ENCODE measurements around the gene ASB10.

Gene ASB10

DNA sequence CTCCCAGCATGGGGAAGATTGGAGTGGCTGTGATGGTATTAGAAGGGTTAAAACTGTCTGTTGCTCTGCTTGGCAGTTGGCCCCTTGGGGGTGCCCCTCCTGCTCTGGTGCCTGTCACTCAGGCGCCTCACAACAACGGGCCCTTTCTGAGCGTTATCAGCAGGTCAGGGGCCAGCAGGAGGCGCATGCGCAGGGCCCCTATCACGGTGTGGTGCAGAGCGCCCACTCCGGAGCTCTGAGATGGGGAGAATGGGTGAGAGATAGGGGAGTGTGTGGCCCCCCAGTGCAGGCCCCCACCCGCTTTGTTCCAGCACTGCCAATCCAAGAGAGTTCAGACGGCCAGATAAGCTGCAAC, 44.4 kb downstream of the ASB10 start:
- H3K4me3 ChIP-seq (ENCODE audit: low read length), result no peak overlapping the region
- H3K4me1 ChIP-seq (ENCODE audit: low read length), result no peaks in the 10 kb centered on the region
- no peak overlapping the region for H3K4me2 ChIP-seq (ENCODE audit: low read length)
- no peak overlapping the region for H3K9ac ChIP-seq (ENCODE audit: low read length)
- H3K27ac ChIP-seq (ENCODE audit: low read length), result no peak overlapping the region
- H3K79me2 ChIP-seq (ENCODE audit: low read length), result no peaks in the 10 kb centered on the region
- H3K27me3 ChIP-seq (ENCODE audit: low read depth, low read length), result no peaks in the 10 kb centered on the region
- H3K9me3 ChIP-seq (ENCODE audit: insufficient read depth, low read length), result no peaks in the 10 kb centered on the region
- TF ChIP-seq, protein P1, sequence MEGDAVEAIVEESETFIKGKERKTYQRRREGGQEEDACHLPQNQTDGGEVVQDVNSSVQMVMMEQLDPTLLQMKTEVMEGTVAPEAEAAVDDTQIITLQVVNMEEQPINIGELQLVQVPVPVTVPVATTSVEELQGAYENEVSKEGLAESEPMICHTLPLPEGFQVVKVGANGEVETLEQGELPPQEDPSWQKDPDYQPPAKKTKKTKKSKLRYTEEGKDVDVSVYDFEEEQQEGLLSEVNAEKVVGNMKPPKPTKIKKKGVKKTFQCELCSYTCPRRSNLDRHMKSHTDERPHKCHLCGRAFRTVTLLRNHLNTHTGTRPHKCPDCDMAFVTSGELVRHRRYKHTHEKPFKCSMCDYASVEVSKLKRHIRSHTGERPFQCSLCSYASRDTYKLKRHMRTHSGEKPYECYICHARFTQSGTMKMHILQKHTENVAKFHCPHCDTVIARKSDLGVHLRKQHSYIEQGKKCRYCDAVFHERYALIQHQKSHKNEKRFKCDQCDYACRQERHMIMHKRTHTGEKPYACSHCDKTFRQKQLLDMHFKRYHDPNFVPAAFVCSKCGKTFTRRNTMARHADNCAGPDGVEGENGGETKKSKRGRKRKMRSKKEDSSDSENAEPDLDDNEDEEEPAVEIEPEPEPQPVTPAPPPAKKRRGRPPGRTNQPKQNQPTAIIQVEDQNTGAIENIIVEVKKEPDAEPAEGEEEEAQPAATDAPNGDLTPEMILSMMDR (IDR thresholded peaks at IDR 0.05; ENCODE audit: low read depth, low read length), result no peak
- TF ChIP-seq EZH2phosphoT487 (IDR thresholded peaks at IDR 0.05; ENCODE audit: low read depth), result no peak
- H2AFZ ChIP-seq (ENCODE audit: low read depth, low read length), result no peak overlapping the region
- H3K36me3 ChIP-seq (replicated peaks; ENCODE audit: low read depth, low read length), result peaks cover 7% of the 10 kb centered on the region
- no peaks in the 10 kb centered on the region; the same call in 1 of the 2 replicates for H4K20me1 ChIP-seq (ENCODE audit: insufficient read depth, low read length)

DNA sequence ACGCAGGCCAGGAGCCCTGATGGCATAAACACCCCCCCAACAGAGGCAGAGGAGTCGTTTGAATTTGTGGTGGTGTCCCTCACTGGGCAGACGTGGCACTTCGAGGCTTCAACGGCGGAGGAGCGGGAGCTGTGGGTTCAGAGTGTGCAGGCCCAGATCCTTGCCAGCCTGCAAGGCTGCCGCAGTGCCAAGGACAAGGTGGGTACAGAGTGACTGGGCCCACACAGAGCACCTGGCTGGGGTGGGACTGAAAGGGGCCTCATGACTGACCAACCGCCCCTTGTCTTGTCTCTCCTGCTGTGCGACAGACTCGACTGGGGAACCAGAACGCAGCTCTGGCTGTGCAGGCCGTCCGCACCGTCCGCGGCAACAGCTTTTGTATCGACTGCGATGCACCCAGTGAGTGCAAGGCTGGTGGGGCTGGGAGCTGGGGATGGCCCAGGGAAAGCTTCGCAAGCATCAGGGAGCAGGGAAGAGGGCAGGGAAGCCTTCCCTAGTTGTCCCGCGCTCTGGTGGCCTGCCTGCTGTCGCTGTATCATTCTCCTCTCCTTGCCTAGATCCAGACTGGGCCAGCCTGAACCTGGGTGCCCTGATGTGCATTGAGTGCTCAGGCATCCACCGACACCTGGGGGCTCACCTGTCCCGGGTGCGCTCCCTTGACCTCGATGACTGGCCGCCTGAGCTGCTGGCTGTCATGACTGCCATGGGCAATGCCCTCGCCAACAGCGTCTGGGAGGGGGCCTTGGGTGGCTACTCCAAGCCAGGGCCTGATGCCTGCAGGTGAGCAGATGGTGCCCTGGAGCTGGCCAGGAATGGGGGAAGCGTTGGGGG, 45.0 kb downstream of the ASB10 start:
- Histone ChIP-seq H3K79me2 (ENCODE audit: low read length) (no peaks in the 10 kb centered on the region), H3K27me3 (ENCODE audit: low read depth, low read length) (no peaks in the 10 kb centered on the region), H3K4me3 (ENCODE audit: low read length) (no peak overlapping the region), H3K4me2 (ENCODE audit: low read length) (no peak overlapping the region), H3K27ac (ENCODE audit: low read length) (no peak overlapping the region), H3K9me3 (ENCODE audit: insufficient read depth, low read length) (no peaks in the 10 kb centered on the region), H2AFZ (ENCODE audit: low read depth, low read length) (no peak overlapping the region), H3K36me3 (replicated peaks; ENCODE audit: low read depth, low read length) (peaks cover 7% of the 10 kb centered on the region), H3K4me1 (ENCODE audit: low read length) (no peaks in the 10 kb centered on the region), H3K9ac (ENCODE audit: low read length) (no peak overlapping the region), H4K20me1 (ENCODE audit: insufficient read depth, low read length) (no peaks in the 10 kb centered on the region; the same call in 1 of the 2 replicates)
- TF ChIP-seq, protein P1 (IDR thresholded peaks at IDR 0.05; ENCODE audit: low read depth, low read length), result no peak
- no peak for TF ChIP-seq EZH2phosphoT487 (IDR thresholded peaks at IDR 0.05; ENCODE audit: low read depth)

DNA sequence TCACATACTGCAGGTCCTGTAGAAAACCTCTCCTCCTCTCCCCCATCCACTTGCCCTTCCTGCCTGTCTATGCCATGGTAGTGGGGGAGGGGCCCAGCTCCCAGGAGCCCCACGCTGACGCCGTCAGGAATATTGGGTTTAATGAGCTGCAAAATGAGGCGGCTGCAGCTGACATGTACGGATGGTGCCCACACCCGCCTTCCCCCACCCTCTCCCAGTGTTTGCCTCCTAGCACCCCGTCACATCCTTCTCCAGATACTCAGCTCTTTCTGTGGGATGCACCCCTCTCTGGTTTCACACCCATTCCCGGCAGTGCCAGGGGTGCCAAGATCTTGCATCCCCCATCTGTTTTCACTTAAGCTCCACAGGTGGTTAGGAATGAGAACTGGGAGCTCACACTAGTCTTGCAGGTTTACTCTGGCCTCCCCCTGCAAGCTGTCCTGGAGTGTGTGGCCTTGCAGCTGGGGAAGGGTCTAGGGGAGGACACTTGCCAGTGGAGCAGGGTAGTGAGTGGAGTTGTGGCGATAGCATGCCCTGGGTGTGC, 45.7 kb downstream of the ASB10 start:
- TF ChIP-seq EZH2phosphoT487 (IDR thresholded peaks at IDR 0.05; ENCODE audit: low read depth), result no peak
- TF ChIP-seq, protein P1 (IDR thresholded peaks at IDR 0.05; ENCODE audit: low read depth, low read length), result no peak
- H3K4me2 ChIP-seq (ENCODE audit: low read length), result no peak overlapping the region
- H3K4me3 ChIP-seq (ENCODE audit: low read length), result no peak overlapping the region
- H3K79me2 ChIP-seq (ENCODE audit: low read length), result no peaks in the 10 kb centered on the region
- H3K36me3 ChIP-seq (replicated peaks; ENCODE audit: low read depth, low read length), result peaks cover 7% of the 10 kb centered on the region
- no peak overlapping the region for H2AFZ ChIP-seq (ENCODE audit: low read depth, low read length)
- no peaks in the 10 kb centered on the region; the same call in 1 of the 2 replicates for H4K20me1 ChIP-seq (ENCODE audit: insufficient read depth, low read length)
- H3K9me3 ChIP-seq (ENCODE audit: insufficient read depth, low read length), result no peaks in the 10 kb centered on the region
- H3K9ac ChIP-seq (ENCODE audit: low read length), result no peak overlapping the region
- no peak overlapping the region for H3K27ac ChIP-seq (ENCODE audit: low read length)
- no peaks in the 10 kb centered on the region for H3K4me1 ChIP-seq (ENCODE audit: low read length)
- H3K27me3 ChIP-seq (ENCODE audit: low read depth, low read length), result no peaks in the 10 kb centered on the region

DNA sequence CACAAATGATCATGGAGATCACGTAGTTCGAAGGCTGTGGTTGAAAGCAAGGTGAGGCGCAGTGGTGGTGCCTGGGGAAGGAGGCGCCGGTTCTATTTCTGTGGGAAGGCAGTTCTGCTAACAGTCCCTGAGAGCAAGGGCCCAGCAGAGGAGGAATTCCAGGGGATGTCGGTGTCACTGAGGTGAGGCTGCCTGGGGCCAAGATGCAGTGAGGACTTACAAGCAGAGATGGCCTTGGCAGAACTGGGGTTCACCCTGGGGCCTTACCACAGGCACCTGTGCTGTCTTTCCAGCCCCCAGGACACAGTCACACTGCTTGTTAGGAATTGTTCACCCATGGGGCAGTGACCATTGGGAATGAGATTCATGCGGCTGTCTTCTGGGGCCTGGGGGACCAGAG, 46.2 kb downstream of the ASB10 start:
- Histone ChIP-seq H2AFZ (ENCODE audit: low read depth, low read length) (no peak overlapping the region), H3K4me1 (ENCODE audit: low read length) (no peaks in the 10 kb centered on the region), H3K36me3 (replicated peaks; ENCODE audit: low read depth, low read length) (peaks cover 7% of the 10 kb centered on the region), H3K9ac (ENCODE audit: low read length) (no peak overlapping the region), H3K79me2 (ENCODE audit: low read length) (no peaks in the 10 kb centered on the region), H4K20me1 (ENCODE audit: insufficient read depth, low read length) (no peaks in the 10 kb centered on the region; the same call in 1 of the 2 replicates), H3K9me3 (ENCODE audit: insufficient read depth, low read length) (no peaks in the 10 kb centered on the region), H3K4me2 (ENCODE audit: low read length) (no peak overlapping the region), H3K27ac (ENCODE audit: low read length) (no peak overlapping the region), H3K27me3 (ENCODE audit: low read depth, low read length) (no peaks in the 10 kb centered on the region), H3K4me3 (ENCODE audit: low read length) (no peak overlapping the region)
- no peak for TF ChIP-seq EZH2phosphoT487 (IDR thresholded peaks at IDR 0.05; ENCODE audit: low read depth)
- TF ChIP-seq, protein P1 (IDR thresholded peaks at IDR 0.05; ENCODE audit: low read depth, low read length), result no peak

Measured in OCI-LY3 (cell line).